Neural crest cell (in vitro differentiated cells): ENCODE results near the gene METTL22. TPM values are rescaled to one million over a fixed set of nuclear protein-coding genes. Genes with fewer than 3 reads are reported as not detected.

Experiments used
- DNase-seq: peaks from one replicate; pipeline ENCODE4 v3.0.0; 2021; ENCODE audit warnings: low read depth, mixed read lengths, low spot score
- H3K27ac Mint-ChIP-seq: one replicate; pipeline ENCODE4 v1.8.0; 2021; ENCODE audit warnings: mild to moderate bottlenecking, mixed read lengths; ENCODE audit not compliant: unreplicated experiment
- H3K27me3 Mint-ChIP-seq: 2 replicates; pipeline ENCODE4 v1.8.0; 2021; ENCODE audit warnings: low read depth, mild to moderate bottlenecking, mixed read lengths
- H3K36me3 Mint-ChIP-seq: 2 replicates; pipeline ENCODE4 v1.8.0; 2021; ENCODE audit warnings: low read depth, mild to moderate bottlenecking, mixed read lengths
- H3K4me1 Mint-ChIP-seq: 2 replicates; pipeline ENCODE4 v1.8.0; 2021; ENCODE audit warnings: mixed read lengths
- H3K4me3 Mint-ChIP-seq: one replicate; pipeline ENCODE4 v1.8.0; 2021; ENCODE audit warnings: mild to moderate bottlenecking, mixed read lengths
- H3K9me3 Mint-ChIP-seq: 2 replicates; pipeline ENCODE4 v1.8.0; 2021; ENCODE audit warnings: mixed read lengths
- CTCF ChIP-seq: fragments of 200-600 bp; sonication (generic); conservative IDR thresholded peaks from 2 replicates; pipeline ENCODE4 v1.5.0; 2021; ENCODE audit warnings: antibody characterized with exemption, mild to moderate bottlenecking
- total RNA-seq: library from RNA; stranded (reverse); gene quantifications from 2 replicates; pipeline ENCODE4 v1.2.1, GENCODE V29; 2021

Gene METTL22
- total RNA-seq, 1 donor from 2014 or later, result 52.0 TPM

- Mint-ChIP-seq H3K9me3 (no peaks in the 10 kb centered on the region), H3K36me3 (no peaks in the 10 kb centered on the region), H3K27ac (no peak overlapping the region), H3K27me3 (peaks cover 42% of the 10 kb centered on the region), H3K4me3 (no peak overlapping the region), H3K4me1 (peaks cover 8% of the 10 kb centered on the region)
- no peak for DNase-seq
- no peak for TF ChIP-seq CTCF
Measured at GRCh38 chr16:8583732-8584131, 37.8 kb upstream of the METTL22 start.

GRCh38 chr16:8585041-8585440, 36.5 kb upstream of the METTL22 start:
- Mint-ChIP-seq H3K4me3 (no peak overlapping the region), H3K27me3 (peaks cover 51% of the 10 kb centered on the region), H3K4me1 (peaks cover 13% of the 10 kb centered on the region), H3K27ac (no peak overlapping the region), H3K36me3 (no peaks in the 10 kb centered on the region), H3K9me3 (no peaks in the 10 kb centered on the region)
- no peak for TF ChIP-seq CTCF
- DNase-seq, result no peak

- DNase-seq, result no peak
- Mint-ChIP-seq H3K27me3 (peaks cover 51% of the 10 kb centered on the region), H3K9me3 (no peaks in the 10 kb centered on the region), H3K36me3 (no peaks in the 10 kb centered on the region), H3K4me3 (no peak overlapping the region), H3K27ac (no peak overlapping the region), H3K4me1 (peaks cover 15% of the 10 kb centered on the region)
- no peak for TF ChIP-seq CTCF
Measured at GRCh38 chr16:8585857-8586256, 35.6 kb upstream of the METTL22 start.

GRCh38 chr16:8587065-8587464, 34.4 kb upstream of the METTL22 start:
- H3K4me1 Mint-ChIP-seq, result peaks cover 12% of the 10 kb centered on the region
- H3K27ac Mint-ChIP-seq, result no peak overlapping the region
- H3K36me3 Mint-ChIP-seq, result no peaks in the 10 kb centered on the region
- H3K4me3 Mint-ChIP-seq, result no peak overlapping the region
- no peak for DNase-seq
- H3K9me3 Mint-ChIP-seq, result no peaks in the 10 kb centered on the region
- peaks cover 51% of the 10 kb centered on the region for H3K27me3 Mint-ChIP-seq
- no peak for TF ChIP-seq CTCF

GRCh38 chr16:8588682-8589056, 32.8 kb upstream of the METTL22 start:
- Mint-ChIP-seq H3K4me3 (peak overlapping the region; percentile 58), H3K4me1 (peaks cover 11% of the 10 kb centered on the region), H3K27me3 (peaks cover 47% of the 10 kb centered on the region), H3K9me3 (no peaks in the 10 kb centered on the region), H3K27ac (no peak overlapping the region), H3K36me3 (no peaks in the 10 kb centered on the region)
- no peak for TF ChIP-seq CTCF
- no peak for DNase-seq
